CD4-positive, CD25-positive, alpha-beta regulatory T cell (primary cell): ENCODE data around the gene SYNGR1. TPM values are rescaled to one million over a fixed set of nuclear protein-coding genes. Genes with fewer than 3 reads are reported as not detected.

Experiments used
- ATAC-seq, 2 donors: fragments of 150-1000 bp; cut with Tn5 transposase; one replicate each; pipeline ENCODE4 v1.10.0; 2021; ENCODE audit warnings: low read depth in 2 of 2, moderate number of reproducible peaks in 2 of 2, moderate library complexity in 1 of 2
- DNase-seq, 3 donors: peaks; one replicate each; pipeline versions ENCODE4 v3.0.0 to v3.0.0-alpha.2; 2012 to 2022; ENCODE audit warnings: mixed read lengths in 1 of 3
- H3K27ac ChIP-seq: one replicate; pipeline ENCODE4 v1.7.0; 2013; ENCODE audit warnings: mild to moderate bottlenecking, low read length; ENCODE audit not compliant: insufficient read depth, poor library complexity, severe bottlenecking
- H3K27me3 ChIP-seq: one replicate; pipeline ENCODE4 v1.7.0; 2013; ENCODE audit warnings: low read length; ENCODE audit not compliant: control insufficient read depth, insufficient read depth
- H3K36me3 ChIP-seq: one replicate; pipeline ENCODE4 v1.7.0; 2013; ENCODE audit warnings: mild to moderate bottlenecking, low read length, moderate library complexity; ENCODE audit not compliant: control insufficient read depth, insufficient read depth
- H3K4me1 ChIP-seq: 2 replicates; pipeline ENCODE4 v1.7.0; 2013; ENCODE audit warnings: mild to moderate bottlenecking, low read length; ENCODE audit not compliant: insufficient read depth, control insufficient read depth, poor library complexity, severe bottlenecking
- H3K4me3 ChIP-seq: one replicate; pipeline ENCODE4 v1.7.0; 2013; ENCODE audit warnings: low read depth, mild to moderate bottlenecking, low read length, moderate library complexity
- H3K9me3 ChIP-seq, 2 experiments: 1 replicate in 1 of 2; 2 replicates in 1 of 2; pipeline ENCODE4 v1.7.0; 2013; ENCODE audit warnings: low read length in 2 of 2, mild to moderate bottlenecking in 1 of 2, moderate library complexity in 1 of 2; ENCODE audit not compliant: control insufficient read depth in 2 of 2
- H3K27ac Mint-ChIP-seq, 3 donors: one replicate each; pipeline ENCODE4 v1.8.0; 2020 to 2022; ENCODE audit warnings: mild to moderate bottlenecking in 3 of 3, mixed read lengths in 3 of 3, moderate library complexity in 2 of 3
- H3K27me3 Mint-ChIP-seq: one replicate; pipeline ENCODE4 v1.8.0; 2022; ENCODE audit warnings: mild to moderate bottlenecking, mixed read lengths
- H3K36me3 Mint-ChIP-seq: one replicate; pipeline ENCODE4 v1.8.0; 2020; ENCODE audit warnings: mixed read lengths
- H3K4me1 Mint-ChIP-seq, 4 donors: one replicate each; pipeline ENCODE4 v1.8.0; 2020 to 2022; ENCODE audit warnings: mixed read lengths in 4 of 4, mild to moderate bottlenecking in 1 of 4
- H3K4me3 Mint-ChIP-seq, 4 donors: one replicate each; pipeline ENCODE4 v1.8.0; 2020 to 2022; ENCODE audit warnings: mild to moderate bottlenecking in 4 of 4, mixed read lengths in 4 of 4, moderate library complexity in 3 of 4
- H3K9me3 Mint-ChIP-seq, 7 donors: one replicate each; pipeline ENCODE4 v1.8.0; 2020 to 2022; ENCODE audit warnings: mixed read lengths in 7 of 7, mild to moderate bottlenecking in 3 of 7, moderate library complexity in 2 of 7
- polyA plus RNA-seq, 4 donors: library from polyadenylated mRNA; unstranded; fragments of 300-500 nt; fragmentation: Illumina TruSeq; gene quantifications; one replicate each; pipeline ENCODE4 v1.2.3, GENCODE V29; 2021
- total RNA-seq: library from RNA; stranded (reverse); gene quantifications from one replicate; pipeline ENCODE4 v1.2.3, GENCODE V29; 2022

The SYNGR1 gene
- total and polyA plus RNA-seq, 5 donors from 2014 or later: 0.22 to 1.1 (median 0.59) TPM

DNA sequence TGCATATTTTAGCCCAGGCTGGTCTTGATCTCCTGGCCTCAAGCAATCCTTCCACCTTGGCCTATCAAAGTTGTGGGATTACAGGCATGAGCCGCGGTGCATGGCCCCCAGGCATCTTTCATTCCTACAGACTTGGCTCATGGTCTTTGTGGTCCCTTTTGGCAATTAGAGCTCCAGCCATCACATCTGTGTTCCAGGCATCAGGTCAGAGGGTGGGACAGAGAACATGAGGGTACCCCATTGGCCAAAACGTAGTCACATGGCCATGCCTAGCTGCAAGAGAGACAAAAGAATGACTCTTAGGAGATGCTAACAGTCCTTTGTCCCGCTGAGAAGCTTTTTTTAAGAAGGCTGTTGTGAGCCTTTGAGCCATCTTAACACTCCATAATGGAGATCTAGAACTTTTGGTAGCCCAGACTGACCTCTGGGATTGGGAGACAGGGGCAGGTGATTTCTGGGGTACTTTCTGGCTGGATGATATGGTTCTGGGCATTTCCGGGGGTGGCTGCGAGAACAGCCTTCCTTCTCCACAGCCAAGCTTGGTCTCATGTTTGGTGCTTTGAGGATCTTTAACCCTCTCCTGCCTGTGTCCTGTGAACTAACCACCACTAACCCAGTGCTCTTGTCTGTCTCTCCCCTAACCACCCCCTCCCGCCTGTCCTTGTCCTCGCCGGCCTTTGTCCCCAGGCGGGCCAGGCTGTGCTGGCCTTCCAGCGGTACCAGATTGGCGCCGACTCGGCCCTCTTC, 31.4 kb downstream of the SYNGR1 start:
- peaks cover 0 to 6% (median 0%) of the 10 kb centered on the region in 4 donors for H3K4me1 Mint-ChIP-seq
- H3K36me3 ChIP-seq: no peaks in the 10 kb centered on the region
- no peak overlapping the region for H3K27ac ChIP-seq
- H3K36me3 Mint-ChIP-seq: no peaks in the 10 kb centered on the region
- no peaks in the 10 kb centered on the region for H3K9me3 ChIP-seq
- H3K27ac Mint-ChIP-seq: no peak overlapping the region
- H3K4me3 Mint-ChIP-seq: no peak overlapping the region
- DNase-seq: no peak
- ATAC-seq: no peak
- no peak overlapping the region for H3K4me3 ChIP-seq
- H3K4me1 ChIP-seq: no peaks in the 10 kb centered on the region
- no peaks in the 10 kb centered on the region for H3K9me3 Mint-ChIP-seq
- H3K27me3 Mint-ChIP-seq: peaks cover 6% of the 10 kb centered on the region
- no peaks in the 10 kb centered on the region for H3K27me3 ChIP-seq

GRCh38 chr22:39381930-39382329, 32.1 kb downstream of the SYNGR1 start:
- Mint-ChIP-seq H3K36me3 (peaks cover under 1% of the 10 kb centered on the region), H3K27me3 (peaks cover 9% of the 10 kb centered on the region), H3K9me3 (no peaks in the 10 kb centered on the region), H3K4me1 (peaks cover 0 to 11% (median under 1%) of the 10 kb centered on the region in 4 donors), H3K27ac (peak overlapping the region in 1 of 3 donors; percentile 76), H3K4me3 (no peak overlapping the region)
- H3K27ac ChIP-seq: no peak overlapping the region
- H3K9me3 ChIP-seq: no peaks in the 10 kb centered on the region
- no peak overlapping the region for H3K4me3 ChIP-seq
- DNase-seq (no peak), ATAC-seq (no peak)
- no peaks in the 10 kb centered on the region for H3K4me1 ChIP-seq
- no peaks in the 10 kb centered on the region for H3K27me3 ChIP-seq
- H3K36me3 ChIP-seq: no peaks in the 10 kb centered on the region

DNA sequence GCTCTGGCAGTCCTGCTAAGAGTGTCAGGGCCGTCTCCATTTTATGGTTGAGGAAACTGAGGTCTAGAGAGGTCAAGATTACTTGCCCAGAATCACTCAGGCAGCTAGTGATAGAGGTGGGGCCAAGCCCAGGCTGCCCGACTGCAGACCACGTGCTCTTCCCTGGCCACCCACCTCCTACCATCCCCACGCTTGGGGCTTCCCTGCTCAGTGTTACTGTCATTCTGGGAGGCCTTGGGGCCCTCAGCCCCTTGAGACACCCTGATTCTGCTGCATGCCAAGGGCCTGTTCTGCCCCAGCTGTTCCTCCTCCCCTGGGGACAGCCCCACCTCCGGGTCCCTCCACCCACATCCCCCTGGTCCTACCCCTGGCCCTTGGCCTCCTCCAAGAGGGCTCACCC, 32.6 kb downstream of the SYNGR1 start:
- no peak overlapping the region for H3K27ac ChIP-seq
- Mint-ChIP-seq H3K27me3 (peaks cover 13% of the 10 kb centered on the region), H3K36me3 (peaks cover 5% of the 10 kb centered on the region), H3K4me3 (no peak overlapping the region), H3K27ac (peak overlapping the region in 1 of 3 donors; percentile 76), H3K4me1 (peaks cover 0 to 16% (median 3%) of the 10 kb centered on the region in 4 donors), H3K9me3 (no peaks in the 10 kb centered on the region)
- no peaks in the 10 kb centered on the region for H3K9me3 ChIP-seq
- H3K27me3 ChIP-seq: no peaks in the 10 kb centered on the region
- ATAC-seq (no peak), DNase-seq (no peak)
- no peaks in the 10 kb centered on the region for H3K4me1 ChIP-seq
- no peak overlapping the region for H3K4me3 ChIP-seq
- no peaks in the 10 kb centered on the region for H3K36me3 ChIP-seq

GRCh38 chr22:39383841-39384625, 34.2 kb downstream of the SYNGR1 start:
- Mint-ChIP-seq H3K27me3 (peaks cover 21% of the 10 kb centered on the region), H3K36me3 (peaks cover 5% of the 10 kb centered on the region), H3K27ac (peak overlapping the region in 2 of 3 donors; percentile 14 to 51), H3K4me3 (no peak overlapping the region), H3K9me3 (no peaks in the 10 kb centered on the region), H3K4me1 (peaks cover 0 to 22% (median 5%) of the 10 kb centered on the region in 4 donors)
- Histone ChIP-seq H3K36me3 (no peaks in the 10 kb centered on the region), H3K9me3 (no peaks in the 10 kb centered on the region), H3K4me1 (peaks cover 3% of the 10 kb centered on the region), H3K4me3 (no peak overlapping the region), H3K27ac (no peak overlapping the region), H3K27me3 (no peaks in the 10 kb centered on the region)
- ATAC-seq (no peak), DNase-seq (no peak)

- no peak overlapping the region for H3K4me3 ChIP-seq
- no peak for ATAC-seq
- H3K36me3 ChIP-seq: no peaks in the 10 kb centered on the region
- Mint-ChIP-seq H3K36me3 (peaks cover 5% of the 10 kb centered on the region), H3K27me3 (peaks cover 26% of the 10 kb centered on the region), H3K27ac (peak overlapping the region in 2 of 3 donors; percentile 51 to 82), H3K4me1 (peaks cover 0 to 29% (median 5%) of the 10 kb centered on the region in 4 donors), H3K9me3 (no peaks in the 10 kb centered on the region), H3K4me3 (no peak overlapping the region)
- DNase-seq: no peak
- H3K9me3 ChIP-seq: no peaks in the 10 kb centered on the region
- H3K27me3 ChIP-seq: no peaks in the 10 kb centered on the region
- peaks cover 3% of the 10 kb centered on the region for H3K4me1 ChIP-seq
- H3K27ac ChIP-seq: no peak overlapping the region
Measured at GRCh38 chr22:39384750-39385480, 35.1 kb downstream of the SYNGR1 start.

DNA sequence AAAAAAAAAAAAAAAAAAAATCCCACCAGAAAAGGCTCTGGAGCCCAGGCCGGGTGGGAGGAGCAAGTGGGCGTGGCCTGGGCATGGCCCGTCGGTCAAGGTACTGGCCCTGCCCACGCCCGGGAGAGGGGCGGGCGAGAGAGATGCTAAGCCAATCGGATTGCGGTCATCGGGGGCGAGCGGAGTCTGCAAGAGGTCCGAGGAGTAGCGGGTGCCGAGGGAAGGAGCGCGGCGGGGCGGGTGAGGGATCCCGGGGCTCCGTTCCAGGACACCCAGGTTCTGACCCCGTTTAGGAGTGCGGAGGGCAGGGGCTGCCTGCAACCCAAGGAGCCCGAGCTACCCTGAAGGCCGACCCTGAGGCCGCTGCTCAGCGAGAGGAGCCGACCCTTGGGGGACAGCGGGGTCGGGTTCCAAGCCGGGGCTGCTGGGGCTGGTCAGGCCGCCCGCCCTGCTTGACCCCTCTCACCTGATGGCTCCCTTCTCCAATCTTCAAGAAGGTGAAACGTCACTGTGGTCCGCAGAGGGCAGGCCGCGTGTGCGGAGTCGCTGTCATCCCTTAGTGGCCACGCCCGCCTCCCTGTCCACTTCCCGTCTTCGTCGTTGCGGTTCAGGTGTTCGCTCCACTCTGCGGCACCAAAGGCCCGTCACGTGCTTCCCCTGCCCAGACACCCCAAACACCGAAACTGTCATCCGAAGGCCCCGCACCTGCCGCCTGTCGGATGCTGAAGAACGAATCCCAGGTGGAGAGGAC, 38.6 kb downstream of the SYNGR1 start:
- H3K4me1 Mint-ChIP-seq: peaks cover 0 to 27% (median 5%) of the 10 kb centered on the region in 4 donors
- peaks cover 5% of the 10 kb centered on the region for H3K36me3 Mint-ChIP-seq
- peak overlapping the region; percentile 91 to 98 (median 96) for H3K27ac Mint-ChIP-seq
- H3K36me3 ChIP-seq: no peaks in the 10 kb centered on the region
- H3K27me3 ChIP-seq: no peaks in the 10 kb centered on the region
- DNase-seq (peak; percentile 79 to 90 (median 84)), ATAC-seq (peak; percentile 85 to 96)
- peaks cover 21% of the 10 kb centered on the region for H3K27me3 Mint-ChIP-seq
- peak overlapping the region; percentile 61 to 95 (median 88) for H3K4me3 Mint-ChIP-seq
- H3K27ac ChIP-seq: peak overlapping the region; percentile 82
- H3K9me3 Mint-ChIP-seq: no peaks in the 10 kb centered on the region
- H3K4me1 ChIP-seq: peaks cover 3% of the 10 kb centered on the region
- H3K4me3 ChIP-seq: no peak overlapping the region
- H3K9me3 ChIP-seq: no peaks in the 10 kb centered on the region

GRCh38 chr22:39389420-39389819, 39.6 kb downstream of the SYNGR1 start:
- no peak for ATAC-seq
- Histone ChIP-seq H3K9me3 (no peaks in the 10 kb centered on the region), H3K27ac (peak overlapping the region; percentile 82), H3K27me3 (no peaks in the 10 kb centered on the region), H3K4me1 (peaks cover 3% of the 10 kb centered on the region), H3K4me3 (no peak overlapping the region), H3K36me3 (no peaks in the 10 kb centered on the region)
- no peak for DNase-seq
- Mint-ChIP-seq H3K27me3 (peaks cover 21% of the 10 kb centered on the region), H3K27ac (peak overlapping the region; percentile 91 to 98 (median 96)), H3K36me3 (peaks cover 5% of the 10 kb centered on the region), H3K4me3 (peak overlapping the region in 2 of 4 donors; percentile 92 to 95), H3K4me1 (peaks cover 0 to 27% (median 5%) of the 10 kb centered on the region in 4 donors), H3K9me3 (no peaks in the 10 kb centered on the region)
